ENCODE measurements around the gene SUMF1.

SUMF1 gene

DNA sequence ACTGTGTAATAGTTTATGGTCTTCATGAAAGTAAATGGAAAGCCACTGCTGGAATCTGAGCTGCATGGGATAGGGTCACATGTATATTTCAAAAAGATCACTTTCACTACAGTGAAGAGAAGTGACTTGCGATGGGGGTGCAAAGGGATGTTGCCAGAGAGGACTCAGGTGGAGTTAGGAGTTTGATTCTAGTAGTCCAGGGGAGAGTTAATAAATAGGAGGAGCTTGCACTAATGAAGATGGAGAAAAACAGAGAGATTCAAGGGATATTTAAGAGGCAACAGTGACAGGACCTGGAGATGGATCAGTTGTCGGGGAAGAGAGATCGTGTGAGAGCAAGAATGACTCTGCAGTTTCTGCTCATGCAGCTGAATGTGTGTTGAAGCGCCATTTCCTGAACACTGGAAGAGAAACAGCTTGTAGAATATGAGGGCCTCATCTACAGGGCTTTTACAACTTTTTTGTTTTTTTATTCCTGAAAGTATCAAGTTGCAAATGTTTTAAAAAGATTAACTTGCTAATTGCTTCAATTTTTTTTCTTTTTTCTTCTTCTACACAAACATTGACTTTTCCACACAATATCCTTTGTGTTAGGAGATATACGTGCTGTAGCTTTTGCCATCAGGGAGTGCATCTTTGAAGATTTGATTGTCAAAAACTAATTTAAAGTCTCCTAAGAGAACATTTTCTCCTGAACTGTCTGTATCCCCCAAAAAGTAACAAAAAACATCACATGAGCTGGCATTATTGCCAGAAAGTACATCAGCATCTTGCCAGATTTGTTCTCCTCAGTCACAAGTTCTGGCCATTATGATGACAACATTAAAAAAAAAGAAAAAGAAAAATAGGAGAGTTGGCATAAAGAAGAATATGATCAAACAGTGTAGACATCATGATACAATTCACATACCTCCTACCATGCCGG, 126.4 kb downstream of the SUMF1 start:
- no peak for TF ChIP-seq TAF1 (IDR thresholded peaks at IDR 0.05; ENCODE audit: borderline replicate concordance, insufficient read depth, low read length)
- no peak for TF ChIP-seq SIN3A (IDR thresholded peaks at IDR 0.05; ENCODE audit: borderline replicate concordance, insufficient read depth, low read length)
- TF ChIP-seq, protein P1, sequence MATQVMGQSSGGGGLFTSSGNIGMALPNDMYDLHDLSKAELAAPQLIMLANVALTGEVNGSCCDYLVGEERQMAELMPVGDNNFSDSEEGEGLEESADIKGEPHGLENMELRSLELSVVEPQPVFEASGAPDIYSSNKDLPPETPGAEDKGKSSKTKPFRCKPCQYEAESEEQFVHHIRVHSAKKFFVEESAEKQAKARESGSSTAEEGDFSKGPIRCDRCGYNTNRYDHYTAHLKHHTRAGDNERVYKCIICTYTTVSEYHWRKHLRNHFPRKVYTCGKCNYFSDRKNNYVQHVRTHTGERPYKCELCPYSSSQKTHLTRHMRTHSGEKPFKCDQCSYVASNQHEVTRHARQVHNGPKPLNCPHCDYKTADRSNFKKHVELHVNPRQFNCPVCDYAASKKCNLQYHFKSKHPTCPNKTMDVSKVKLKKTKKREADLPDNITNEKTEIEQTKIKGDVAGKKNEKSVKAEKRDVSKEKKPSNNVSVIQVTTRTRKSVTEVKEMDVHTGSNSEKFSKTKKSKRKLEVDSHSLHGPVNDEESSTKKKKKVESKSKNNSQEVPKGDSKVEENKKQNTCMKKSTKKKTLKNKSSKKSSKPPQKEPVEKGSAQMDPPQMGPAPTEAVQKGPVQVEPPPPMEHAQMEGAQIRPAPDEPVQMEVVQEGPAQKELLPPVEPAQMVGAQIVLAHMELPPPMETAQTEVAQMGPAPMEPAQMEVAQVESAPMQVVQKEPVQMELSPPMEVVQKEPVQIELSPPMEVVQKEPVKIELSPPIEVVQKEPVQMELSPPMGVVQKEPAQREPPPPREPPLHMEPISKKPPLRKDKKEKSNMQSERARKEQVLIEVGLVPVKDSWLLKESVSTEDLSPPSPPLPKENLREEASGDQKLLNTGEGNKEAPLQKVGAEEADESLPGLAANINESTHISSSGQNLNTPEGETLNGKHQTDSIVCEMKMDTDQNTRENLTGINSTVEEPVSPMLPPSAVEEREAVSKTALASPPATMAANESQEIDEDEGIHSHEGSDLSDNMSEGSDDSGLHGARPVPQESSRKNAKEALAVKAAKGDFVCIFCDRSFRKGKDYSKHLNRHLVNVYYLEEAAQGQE (IDR thresholded peaks at IDR 0.05; ENCODE audit: insufficient read depth in 1 of 2, low read depth in 2 of 2, low read length in 2 of 2) = no peak
- TF ChIP-seq FOXP2 (optimal IDR thresholded peaks at IDR 0.05; ENCODE audit: borderline replicate concordance, extremely low read depth, extremely low read length, insufficient read depth) = no peak
- TF ChIP-seq POLR2AphosphoS5 (IDR thresholded peaks at IDR 0.05; ENCODE audit: low read depth, low read length) = no peak

DNA sequence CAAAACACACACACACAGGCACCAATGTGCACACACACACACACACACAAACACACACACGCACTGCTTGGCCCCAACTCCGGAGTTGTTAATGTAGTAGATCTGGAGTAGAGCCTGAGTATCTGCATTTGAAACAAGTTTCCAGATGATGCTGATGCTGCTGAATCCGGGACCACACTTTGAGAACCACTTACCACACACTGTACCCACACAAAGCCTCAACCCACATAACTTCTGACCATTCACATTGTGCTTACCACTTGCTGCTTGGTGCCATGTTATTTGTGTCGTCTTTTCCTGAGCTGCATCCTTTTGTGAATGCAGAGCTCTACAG, 127.0 kb downstream of the SUMF1 start:
- TF ChIP-seq FOXP2 (optimal IDR thresholded peaks at IDR 0.05; ENCODE audit: borderline replicate concordance, extremely low read depth, extremely low read length, insufficient read depth) = no peak
- TF ChIP-seq TAF1 (IDR thresholded peaks at IDR 0.05; ENCODE audit: borderline replicate concordance, insufficient read depth, low read length) = no peak
- TF ChIP-seq POLR2AphosphoS5 (IDR thresholded peaks at IDR 0.05; ENCODE audit: low read depth, low read length) = no peak
- TF ChIP-seq, protein P1 (IDR thresholded peaks at IDR 0.05; ENCODE audit: insufficient read depth in 1 of 2, low read depth in 2 of 2, low read length in 2 of 2) = no peak
- no peak for TF ChIP-seq SIN3A (IDR thresholded peaks at IDR 0.05; ENCODE audit: borderline replicate concordance, insufficient read depth, low read length)

DNA sequence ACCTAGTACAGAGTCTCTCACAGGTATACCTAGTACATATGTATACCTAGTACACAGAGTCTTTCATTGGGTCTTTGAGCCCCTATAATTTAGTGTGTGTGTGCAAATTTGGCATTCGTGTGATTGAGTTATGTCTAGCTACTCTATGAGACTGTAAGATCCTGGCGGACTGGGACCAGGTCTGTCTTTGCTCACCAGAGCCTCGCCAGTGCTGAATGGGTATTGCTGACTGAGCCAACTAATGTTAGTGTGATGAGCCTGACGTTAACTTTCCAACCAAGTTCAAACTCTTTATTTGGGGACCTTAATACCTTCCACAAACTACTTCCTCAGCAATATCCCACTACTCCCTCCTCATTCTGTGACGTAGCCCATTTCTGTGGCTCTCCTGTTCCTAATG, 128.3 kb downstream of the SUMF1 start:
- no peak for TF ChIP-seq FOXP2 (optimal IDR thresholded peaks at IDR 0.05; ENCODE audit: borderline replicate concordance, extremely low read depth, extremely low read length, insufficient read depth)
- TF ChIP-seq, protein P1 (IDR thresholded peaks at IDR 0.05; ENCODE audit: insufficient read depth in 1 of 2, low read depth in 2 of 2, low read length in 2 of 2) = no peak
- TF ChIP-seq TAF1 (IDR thresholded peaks at IDR 0.05; ENCODE audit: borderline replicate concordance, insufficient read depth, low read length) = no peak
- no peak for TF ChIP-seq POLR2AphosphoS5 (IDR thresholded peaks at IDR 0.05; ENCODE audit: low read depth, low read length)
- TF ChIP-seq SIN3A (IDR thresholded peaks at IDR 0.05; ENCODE audit: borderline replicate concordance, insufficient read depth, low read length) = no peak

DNA sequence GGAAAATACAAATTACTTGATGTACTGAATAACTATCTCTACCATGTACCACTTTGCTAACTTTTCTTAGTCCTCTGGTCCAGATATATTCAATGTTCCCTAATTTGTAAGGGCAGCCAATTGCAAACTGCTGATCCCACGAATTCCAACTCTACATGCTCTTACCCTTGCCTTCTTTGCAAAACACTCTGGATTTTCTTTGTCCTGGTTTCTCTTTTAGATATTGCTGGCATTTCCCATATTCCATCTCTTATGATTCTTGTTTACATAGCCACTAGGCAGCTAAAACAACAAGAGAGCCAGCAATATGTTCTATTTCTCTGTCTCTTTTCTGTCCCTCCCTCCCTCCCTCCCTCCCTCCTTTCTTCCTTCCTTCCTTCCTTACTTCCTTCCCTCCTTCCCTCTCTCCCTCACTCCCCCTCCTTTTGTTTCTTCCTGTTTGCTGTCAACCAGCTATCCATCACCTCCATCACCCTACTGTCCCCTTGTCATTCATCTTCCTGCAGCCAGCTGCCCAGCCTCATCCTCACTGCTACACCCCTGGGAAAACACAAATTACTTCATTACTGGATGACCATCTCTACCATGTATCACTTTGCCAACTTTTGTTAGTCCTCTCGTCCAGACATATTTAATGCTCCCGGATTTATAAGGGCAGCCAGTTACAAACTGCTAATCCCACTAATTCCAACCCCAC, 130.1 kb downstream of the SUMF1 start:
- TF ChIP-seq, protein P1 (IDR thresholded peaks at IDR 0.05; ENCODE audit: insufficient read depth in 1 of 2, low read depth in 2 of 2, low read length in 2 of 2) = no peak
- TF ChIP-seq POLR2AphosphoS5 (IDR thresholded peaks at IDR 0.05; ENCODE audit: low read depth, low read length) = no peak
- TF ChIP-seq TAF1 (IDR thresholded peaks at IDR 0.05; ENCODE audit: borderline replicate concordance, insufficient read depth, low read length) = no peak
- no peak for TF ChIP-seq FOXP2 (optimal IDR thresholded peaks at IDR 0.05; ENCODE audit: borderline replicate concordance, extremely low read depth, extremely low read length, insufficient read depth)
- TF ChIP-seq SIN3A (IDR thresholded peaks at IDR 0.05; ENCODE audit: borderline replicate concordance, insufficient read depth, low read length) = no peak

All from PFSK-1 (cell line).